NCI-H748 (cell line): ENCODE data around the gene PTPRJ.

Experiments used
- DNase-seq: peaks from one replicate; lab custom pipeline; 2025; ENCODE audit not compliant: unreplicated experiment; lab: John Stamatoyannopoulos, UW

The PTPRJ gene

GRCh38 chr11:48056325-48057183 is 76.2 kb downstream of the PTPRJ start:
- DNase-seq = no peak

GRCh38 chr11:48058064-48058463 is 77.7 kb downstream of the PTPRJ start:
- DNase-seq = no peak

GRCh38 chr11:48058788-48059187 is 78.4 kb downstream of the PTPRJ start:
- no peak for DNase-seq

- DNase-seq = no peak
These were observed 82.3 kb downstream of the PTPRJ start for GRCh38 chr11:48062649-48063048.

GRCh38 chr11:48063424-48063978 is 83.1 kb downstream of the PTPRJ start:
- DNase-seq = no peak

- no peak for DNase-seq
These were observed 83.9 kb downstream of the PTPRJ start for GRCh38 chr11:48064306-48064705.

- no peak for DNase-seq
These were observed 86.8 kb downstream of the PTPRJ start for GRCh38 chr11:48066881-48067800.

- no peak for DNase-seq
These were observed 92.9 kb downstream of the PTPRJ start for GRCh38 chr11:48073031-48073861.

GRCh38 chr11:48074425-48075181 is 94.2 kb downstream of the PTPRJ start:
- no peak for DNase-seq

GRCh38 chr11:48075637-48076036 is 95.3 kb downstream of the PTPRJ start:
- no peak for DNase-seq

GRCh38 chr11:48077251-48077650 is 96.9 kb downstream of the PTPRJ start:
- no peak for DNase-seq

GRCh38 chr11:48078689-48079088 is 98.3 kb downstream of the PTPRJ start:
- no peak for DNase-seq

- no peak for DNase-seq
These were observed 99.2 kb downstream of the PTPRJ start for GRCh38 chr11:48079596-48079995.

GRCh38 chr11:48080301-48080861 is 100.0 kb downstream of the PTPRJ start:
- DNase-seq = no peak

GRCh38 chr11:48081151-48082010 is 101.0 kb downstream of the PTPRJ start:
- no peak for DNase-seq

- no peak for DNase-seq
These were observed 102.4 kb downstream of the PTPRJ start for GRCh38 chr11:48082771-48083170.

GRCh38 chr11:48083421-48083820 is 103.1 kb downstream of the PTPRJ start:
- DNase-seq = no peak

- no peak for DNase-seq
These were observed 105.3 kb downstream of the PTPRJ start for GRCh38 chr11:48085688-48086087.

- DNase-seq = no peak
These were observed 107.1 kb downstream of the PTPRJ start for GRCh38 chr11:48087422-48087821.
